ENCODE results near the gene CECR2. TPM values are rescaled to one million over a fixed set of nuclear protein-coding genes. Genes with fewer than 3 reads are reported as not detected.

Gene CECR2
- total RNA-seq, 2 donors from 2014 or later = 0.30 to 0.40 TPM

GRCh38 chr22:17334059-17334458 lies 35.2 kb upstream of the CECR2 start:
- Histone ChIP-seq H3K36me3 (no peaks in the 10 kb centered on the region), H3K9me3 (no peaks in the 10 kb centered on the region), H3K27ac (no peak overlapping the region), H3K27me3 (no peaks in the 10 kb centered on the region), H3K4me3 (no peak overlapping the region), H3K9ac (ENCODE audit: low read depth in 2 of 2, low read length in 2 of 2) (no peak overlapping the region), H3K4me1 (no peaks in the 10 kb centered on the region)
- TF ChIP-seq CTCF (IDR thresholded peaks at IDR 0.05) = no peak
- DNase-seq = no peak
- intact Hi-C loops (cut with DNase I) = no loop called here

- Histone ChIP-seq H3K4me1 (no peaks in the 10 kb centered on the region), H3K9ac (ENCODE audit: low read depth in 2 of 2, low read length in 2 of 2) (no peak overlapping the region), H3K9me3 (no peaks in the 10 kb centered on the region), H3K36me3 (no peaks in the 10 kb centered on the region), H3K4me3 (no peak overlapping the region), H3K27ac (no peak overlapping the region), H3K27me3 (no peaks in the 10 kb centered on the region)
- intact Hi-C loops (cut with DNase I) = no loop called here
- DNase-seq = no peak
- no peak for TF ChIP-seq CTCF (IDR thresholded peaks at IDR 0.05)
These were observed 34.3 kb upstream of the CECR2 start for GRCh38 chr22:17334983-17335382.

GRCh38 chr22:17336061-17336460 lies 33.2 kb upstream of the CECR2 start:
- intact Hi-C loops (cut with DNase I) = no loop called here
- H3K4me1 ChIP-seq = no peaks in the 10 kb centered on the region

GRCh38 chr22:17337639-17338038 lies 31.6 kb upstream of the CECR2 start:
- Histone ChIP-seq H3K27ac (no peak overlapping the region), H3K27me3 (no peaks in the 10 kb centered on the region), H3K9ac (ENCODE audit: low read depth in 2 of 2, low read length in 2 of 2) (no peak overlapping the region), H3K4me3 (no peak overlapping the region), H3K36me3 (no peaks in the 10 kb centered on the region), H3K4me1 (no peaks in the 10 kb centered on the region), H3K9me3 (no peaks in the 10 kb centered on the region)
- no peak for DNase-seq
- no peak for TF ChIP-seq CTCF (IDR thresholded peaks at IDR 0.05)
- intact Hi-C loops (cut with DNase I) = no loop called here

More at GRCh38 chr22:17336061-17336460, 33.2 kb upstream of the CECR2 start:
- TF ChIP-seq CTCF (IDR thresholded peaks at IDR 0.05) = no peak
- Histone ChIP-seq H3K9ac (ENCODE audit: low read depth in 2 of 2, low read length in 2 of 2) (no peak overlapping the region), H3K27me3 (no peaks in the 10 kb centered on the region), H3K36me3 (no peaks in the 10 kb centered on the region), H3K9me3 (no peaks in the 10 kb centered on the region), H3K27ac (no peak overlapping the region), H3K4me3 (no peak overlapping the region)
- no peak for DNase-seq

- no peak for DNase-seq
- H3K27ac ChIP-seq = no peak overlapping the region
- intact Hi-C loops (cut with DNase I) = no loop called here
These were observed 30.1 kb upstream of the CECR2 start for GRCh38 chr22:17339095-17339693.

More at GRCh38 chr22:17339095-17339693, 30.1 kb upstream of the CECR2 start:
- Histone ChIP-seq H3K27me3 (no peaks in the 10 kb centered on the region), H3K9ac (ENCODE audit: low read depth in 2 of 2, low read length in 2 of 2) (no peak overlapping the region), H3K4me3 (no peak overlapping the region), H3K36me3 (no peaks in the 10 kb centered on the region), H3K9me3 (no peaks in the 10 kb centered on the region), H3K4me1 (no peaks in the 10 kb centered on the region)
- no peak for TF ChIP-seq CTCF (IDR thresholded peaks at IDR 0.05)
